AG04449 (cell line): ENCODE data around the gene LRRC31.

Source experiments
- CTCF ChIA-PET: fragments of 350-600 bp; formaldehyde crosslinking; extraction: SDS; loops from one replicate; lab custom pipeline; 2021; ENCODE audit warnings: antibody characterized with exemption; lab: Yijun Ruan, JAX
- POLR2A ChIA-PET: fragments of 400-600, 350-600 bp; formaldehyde crosslinking; extraction: SDS; loops from one replicate; lab custom pipeline; 2020; ENCODE audit warnings: antibody characterized with exemption, inconsistent platforms; lab: Yijun Ruan, JAX
- DNase-seq: peaks from one replicate; pipeline ENCODE4 v3.0.0-alpha.2; 2010; ENCODE audit warnings: low read depth, low spot score
- H3K4me3 ChIP-seq: 2 replicates; pipeline ENCODE4 v1.5.1; 2011; ENCODE audit warnings: low read depth, mild to moderate bottlenecking, control low read depth, low read length
- TF ChIP-seq, protein P1 (sequence below): IDR thresholded peaks from one replicate; pipeline ENCODE4 v1.5.1; 2011; ENCODE audit warnings: mild to moderate bottlenecking, moderate library complexity, low read length, control low read depth, inconsistent platforms; ENCODE audit not compliant: insufficient read depth; ENCODE audit errors: missing control alignments

LRRC31 gene

DNA sequence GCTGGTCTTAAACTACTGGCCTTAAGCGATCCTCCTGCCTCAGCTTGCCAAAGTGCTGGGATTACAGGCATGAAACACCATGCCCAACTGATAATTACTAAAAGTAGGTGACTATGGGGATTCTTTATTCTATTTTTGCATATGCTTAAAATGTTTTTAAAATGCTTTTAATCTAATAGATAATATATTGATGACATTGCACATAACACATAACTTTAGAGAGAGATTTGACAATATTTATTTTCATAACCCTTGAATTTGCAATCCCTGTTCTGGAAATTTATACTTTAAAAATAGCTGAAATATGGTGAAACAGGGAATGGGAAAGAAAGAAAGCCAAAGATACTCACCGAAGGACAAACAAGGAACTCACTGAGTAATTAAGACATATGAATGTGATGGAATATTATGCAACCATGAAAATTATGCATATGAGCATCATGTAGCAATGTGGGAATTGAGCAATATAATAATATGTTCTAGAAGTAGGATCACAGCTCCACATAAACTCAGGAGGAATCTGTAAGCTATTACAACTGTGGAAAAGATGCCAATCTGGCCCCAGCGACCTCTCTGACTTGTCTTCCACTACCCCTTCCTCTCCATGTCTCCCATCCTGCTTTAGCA is 2.0 kb downstream of the LRRC31 start:
- no peak overlapping the region for H3K4me3 ChIP-seq
- ChIA-PET CTCF (interaction anchor here (1.2 kb wide), 1 partner anchor 10 kb away, joined by 3 read pairs; no protein-coding TSS in a partner anchor), POLR2A (no interaction called here)
- TF ChIP-seq, protein P1, sequence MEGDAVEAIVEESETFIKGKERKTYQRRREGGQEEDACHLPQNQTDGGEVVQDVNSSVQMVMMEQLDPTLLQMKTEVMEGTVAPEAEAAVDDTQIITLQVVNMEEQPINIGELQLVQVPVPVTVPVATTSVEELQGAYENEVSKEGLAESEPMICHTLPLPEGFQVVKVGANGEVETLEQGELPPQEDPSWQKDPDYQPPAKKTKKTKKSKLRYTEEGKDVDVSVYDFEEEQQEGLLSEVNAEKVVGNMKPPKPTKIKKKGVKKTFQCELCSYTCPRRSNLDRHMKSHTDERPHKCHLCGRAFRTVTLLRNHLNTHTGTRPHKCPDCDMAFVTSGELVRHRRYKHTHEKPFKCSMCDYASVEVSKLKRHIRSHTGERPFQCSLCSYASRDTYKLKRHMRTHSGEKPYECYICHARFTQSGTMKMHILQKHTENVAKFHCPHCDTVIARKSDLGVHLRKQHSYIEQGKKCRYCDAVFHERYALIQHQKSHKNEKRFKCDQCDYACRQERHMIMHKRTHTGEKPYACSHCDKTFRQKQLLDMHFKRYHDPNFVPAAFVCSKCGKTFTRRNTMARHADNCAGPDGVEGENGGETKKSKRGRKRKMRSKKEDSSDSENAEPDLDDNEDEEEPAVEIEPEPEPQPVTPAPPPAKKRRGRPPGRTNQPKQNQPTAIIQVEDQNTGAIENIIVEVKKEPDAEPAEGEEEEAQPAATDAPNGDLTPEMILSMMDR, result no peak
- no peak for DNase-seq

DNA sequence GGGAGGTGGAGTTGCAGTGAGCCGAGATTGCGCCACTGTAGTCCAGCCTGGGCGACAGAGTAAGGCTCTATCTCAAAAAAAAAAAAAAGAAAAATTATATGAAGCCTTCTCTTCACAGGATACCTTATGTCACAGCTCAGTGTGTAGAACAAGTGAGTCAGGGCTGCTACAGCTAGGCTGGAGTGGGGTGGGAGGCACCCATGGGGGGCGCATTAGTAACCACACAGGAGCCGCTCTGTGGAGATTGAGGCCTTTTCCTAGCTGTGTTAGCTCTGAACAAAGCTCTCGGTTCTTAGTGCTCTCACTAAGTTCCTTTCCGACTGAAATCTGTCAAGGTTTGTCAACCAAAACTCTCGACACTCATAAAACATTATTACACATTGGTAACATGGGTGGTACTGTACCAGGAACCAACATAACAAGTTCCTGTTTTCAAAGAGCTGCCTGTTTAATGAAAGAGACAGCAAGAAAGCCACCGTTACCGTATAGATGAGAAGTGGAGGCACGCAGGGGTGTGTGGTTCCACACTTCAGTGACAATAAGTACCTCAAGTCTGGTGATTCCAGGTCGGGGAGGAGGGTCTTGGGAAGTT is 4.5 kb downstream of the LRRC31 start:
- TF ChIP-seq, protein P1, result no peak
- no peak overlapping the region for H3K4me3 ChIP-seq
- ChIA-PET POLR2A (no interaction called here), CTCF (interaction anchor here (1.0 to 1.3 kb wide), 2 partner anchors 12 to 30 kb away, joined by 3 read pairs; no protein-coding TSS in a partner anchor)
- no peak for DNase-seq

DNA sequence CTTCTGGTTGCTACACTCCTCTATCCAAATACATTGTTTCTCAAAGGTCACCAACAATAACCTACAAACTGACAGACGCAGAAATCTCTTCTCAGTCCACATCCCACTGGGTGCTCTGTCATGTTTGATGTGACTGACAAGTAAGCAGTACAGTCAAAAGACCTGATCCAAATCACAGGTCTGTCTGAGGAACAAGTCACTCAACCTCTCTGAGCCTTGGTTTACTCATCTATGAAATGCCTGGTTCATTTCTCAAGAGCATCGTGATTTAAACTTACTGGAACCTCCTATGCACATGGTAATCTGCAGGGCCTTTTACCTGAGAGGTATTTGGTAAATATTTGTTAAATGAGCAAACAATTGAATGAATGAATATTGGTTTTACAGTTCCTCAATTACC is 5.5 kb downstream of the LRRC31 start:
- TF ChIP-seq, protein P1, result no peak
- DNase-seq, result no peak
- ChIA-PET CTCF (interaction anchor here (1.0 to 1.7 kb wide), 4 partner anchors 12 to 24 kb away, joined by 4 to 5 read pairs (median 4); no protein-coding TSS in a partner anchor), POLR2A (no interaction called here)
- no peak overlapping the region for H3K4me3 ChIP-seq

DNA sequence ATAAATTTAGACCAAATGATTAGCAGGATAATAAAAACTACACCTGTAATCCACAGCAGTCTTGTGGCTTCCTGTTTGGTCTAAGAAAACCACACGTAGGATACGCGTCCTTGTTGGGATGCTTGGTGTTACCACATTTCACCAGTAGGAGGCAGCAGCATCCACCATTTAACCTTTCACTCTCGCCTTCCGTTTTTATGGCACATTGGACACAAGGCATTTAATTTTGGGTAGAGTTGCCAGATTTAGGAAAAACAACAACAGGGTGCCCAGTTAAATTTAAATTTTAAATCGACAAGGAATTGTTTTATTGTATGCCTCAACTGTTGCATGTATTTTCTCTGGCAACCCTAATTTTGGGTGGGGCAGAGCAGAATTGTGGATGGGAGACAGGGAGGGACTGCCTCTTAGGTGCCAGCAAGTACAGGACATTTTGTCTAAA is 6.3 kb downstream of the LRRC31 start:
- ChIA-PET CTCF (interaction anchor here (0.6 to 2.9 kb wide), 12 partner anchors 9 to 547 kb away, joined by 3 to 9 read pairs (median 4); no protein-coding TSS in a partner anchor), POLR2A (no interaction called here)
- TF ChIP-seq, protein P1, result peak; percentile 71
- no peak overlapping the region for H3K4me3 ChIP-seq
- DNase-seq, result no peak

DNA sequence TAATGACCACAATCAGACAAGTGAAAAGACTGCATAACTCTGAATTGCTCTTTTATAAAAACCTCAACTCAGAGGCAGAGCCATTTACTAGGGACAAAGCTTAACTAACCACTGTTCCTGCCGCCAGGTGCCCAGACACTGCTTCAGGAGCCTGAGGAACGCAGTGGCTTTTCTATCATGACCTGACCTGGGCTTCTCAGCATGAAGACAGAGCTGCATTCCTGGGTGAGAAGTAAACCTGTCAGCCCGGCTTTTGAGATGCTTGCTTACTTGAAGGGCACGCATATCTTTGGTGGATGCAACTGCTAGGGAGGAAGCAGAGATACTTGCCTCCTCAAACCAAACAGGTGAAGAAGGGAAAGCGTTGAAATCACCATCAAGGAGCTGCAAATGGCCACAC is 7.9 kb downstream of the LRRC31 start:
- CTCF ChIA-PET, result interaction anchor here (1.2 to 2.9 kb wide), 7 partner anchors 16 to 237 kb away, joined by 3 to 9 read pairs (median 5); no protein-coding TSS in a partner anchor
- POLR2A ChIA-PET, result no interaction called here
- DNase-seq, result no peak
- H3K4me3 ChIP-seq, result no peak overlapping the region
- TF ChIP-seq, protein P1, result no peak

DNA sequence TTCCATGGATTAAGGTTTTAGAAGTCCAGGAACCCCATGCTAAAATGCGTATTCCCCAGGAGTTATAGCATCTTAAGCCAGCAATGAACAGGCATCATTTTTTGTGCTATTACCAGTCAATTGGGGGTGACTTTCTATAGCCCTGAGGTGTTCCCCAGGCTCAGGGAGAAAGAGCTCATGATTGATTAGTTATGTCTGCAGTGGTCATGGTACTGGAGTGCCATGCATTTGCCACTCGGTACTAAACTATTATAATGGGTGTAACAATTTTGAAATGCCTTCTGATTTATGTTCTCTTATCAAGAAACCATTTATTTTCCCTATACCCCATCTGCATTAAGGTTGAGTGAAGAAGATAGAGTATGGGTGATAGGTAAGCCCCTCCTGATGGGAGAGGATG is 11.9 kb downstream of the LRRC31 start:
- no peak for DNase-seq
- ChIA-PET POLR2A (no interaction called here), CTCF (no interaction called here)
- TF ChIP-seq, protein P1, result no peak
- no peak overlapping the region for H3K4me3 ChIP-seq
